ENCODE measurements around the gene SIK3. TPM values are rescaled to one million over a fixed set of nuclear protein-coding genes. Genes with fewer than 3 reads are reported as not detected.

The SIK3 gene
- total RNA-seq, 1 donor from 2014 or later: 24.4 TPM

DNA sequence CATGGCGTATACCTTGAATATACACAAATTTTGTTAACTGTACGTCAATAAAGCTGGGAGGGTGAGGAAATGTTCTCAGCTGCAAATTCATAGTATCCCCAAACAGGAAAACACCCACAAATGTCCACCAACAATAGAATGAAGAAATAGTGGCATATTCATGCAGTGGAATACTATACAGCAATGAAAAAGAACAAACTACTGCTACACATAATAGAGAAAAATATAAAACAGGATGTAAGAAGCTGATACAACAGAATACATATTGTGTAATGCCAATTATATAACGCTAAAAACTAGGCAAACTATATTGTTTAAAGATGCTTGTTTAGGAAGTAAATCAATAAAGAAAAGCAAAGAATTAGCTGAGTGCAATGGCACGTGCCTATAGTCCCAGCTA is 81.5 kb downstream of the SIK3 start:
- Mint-ChIP-seq H3K4me1 (peaks cover 13% of the 10 kb centered on the region), H3K9me3 (no peaks in the 10 kb centered on the region), H3K4me3 (no peak overlapping the region), H3K27ac (no peak overlapping the region), H3K36me3 (peaks cover 1% of the 10 kb centered on the region), H3K27me3 (ENCODE audit: insufficient read depth, low read depth) (peaks cover 2% of the 10 kb centered on the region)
- Histone ChIP-seq H3F3A (ENCODE audit: low read depth) (no peaks in the 10 kb centered on the region), H4K20me1 (ENCODE audit: low read depth) (peaks cover 34% of the 10 kb centered on the region), H3K27ac (no peak overlapping the region), H3K4me3 (no peak overlapping the region), H3K36me3 (peaks cover 4% of the 10 kb centered on the region), H3K9ac (no peak overlapping the region), H3K4me1 (peaks cover 13% of the 10 kb centered on the region), H3K4me2 (no peak overlapping the region), H3K27me3 (no peaks in the 10 kb centered on the region), H3K9me3 (ENCODE audit: low read depth) (peaks cover 4% of the 10 kb centered on the region), H2AFZ (replicated peaks) (no peak overlapping the region), H3K79me2 (ENCODE audit: low read depth) (peaks cover 90% of the 10 kb centered on the region)
- DNase-seq (ENCODE audit: low spot score): no peak
- no peak for TF ChIP-seq EZH2phosphoT487 (IDR thresholded peaks at IDR 0.05)
- TF ChIP-seq EZH2 (IDR thresholded peaks at IDR 0.05): no peak
- TF ChIP-seq, protein P1, sequence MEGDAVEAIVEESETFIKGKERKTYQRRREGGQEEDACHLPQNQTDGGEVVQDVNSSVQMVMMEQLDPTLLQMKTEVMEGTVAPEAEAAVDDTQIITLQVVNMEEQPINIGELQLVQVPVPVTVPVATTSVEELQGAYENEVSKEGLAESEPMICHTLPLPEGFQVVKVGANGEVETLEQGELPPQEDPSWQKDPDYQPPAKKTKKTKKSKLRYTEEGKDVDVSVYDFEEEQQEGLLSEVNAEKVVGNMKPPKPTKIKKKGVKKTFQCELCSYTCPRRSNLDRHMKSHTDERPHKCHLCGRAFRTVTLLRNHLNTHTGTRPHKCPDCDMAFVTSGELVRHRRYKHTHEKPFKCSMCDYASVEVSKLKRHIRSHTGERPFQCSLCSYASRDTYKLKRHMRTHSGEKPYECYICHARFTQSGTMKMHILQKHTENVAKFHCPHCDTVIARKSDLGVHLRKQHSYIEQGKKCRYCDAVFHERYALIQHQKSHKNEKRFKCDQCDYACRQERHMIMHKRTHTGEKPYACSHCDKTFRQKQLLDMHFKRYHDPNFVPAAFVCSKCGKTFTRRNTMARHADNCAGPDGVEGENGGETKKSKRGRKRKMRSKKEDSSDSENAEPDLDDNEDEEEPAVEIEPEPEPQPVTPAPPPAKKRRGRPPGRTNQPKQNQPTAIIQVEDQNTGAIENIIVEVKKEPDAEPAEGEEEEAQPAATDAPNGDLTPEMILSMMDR (IDR thresholded peaks at IDR 0.05): no peak

DNA sequence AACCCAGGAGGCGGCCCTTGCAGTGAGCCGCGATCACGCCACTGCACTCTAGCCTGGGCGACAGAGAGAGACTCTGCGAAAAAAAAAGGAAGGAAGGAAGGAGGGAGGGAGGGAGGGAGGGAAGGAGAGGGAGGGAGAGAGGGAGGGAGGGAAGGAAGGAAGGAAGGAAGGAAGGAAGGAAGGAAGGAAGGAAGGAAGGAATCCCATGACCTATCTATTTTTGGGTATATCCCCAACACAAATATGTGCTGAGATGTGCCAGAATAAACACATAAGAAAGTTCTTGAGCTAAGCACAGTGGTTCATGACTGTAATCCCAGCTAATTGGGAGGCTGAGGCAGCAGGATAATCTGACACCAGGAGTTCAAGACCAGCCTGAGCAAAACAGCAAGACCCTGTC is 82.0 kb downstream of the SIK3 start:
- no peaks in the 10 kb centered on the region for H3F3A ChIP-seq (ENCODE audit: low read depth)
- peaks cover 4% of the 10 kb centered on the region for H3K36me3 ChIP-seq
- DNase-seq (ENCODE audit: low spot score): no peak
- Mint-ChIP-seq H3K4me1 (peaks cover 10% of the 10 kb centered on the region), H3K27me3 (ENCODE audit: insufficient read depth, low read depth) (peaks cover 2% of the 10 kb centered on the region), H3K27ac (no peak overlapping the region), H3K4me3 (no peak overlapping the region), H3K36me3 (peaks cover 1% of the 10 kb centered on the region), H3K9me3 (no peaks in the 10 kb centered on the region)
- no peak for TF ChIP-seq EZH2phosphoT487 (IDR thresholded peaks at IDR 0.05)
- TF ChIP-seq, protein P1 (IDR thresholded peaks at IDR 0.05): no peak
- peaks cover 8% of the 10 kb centered on the region for H3K4me1 ChIP-seq
- H3K9me3 ChIP-seq (ENCODE audit: low read depth): peaks cover 4% of the 10 kb centered on the region
- peaks cover 29% of the 10 kb centered on the region for H4K20me1 ChIP-seq (ENCODE audit: low read depth)
- H3K27ac ChIP-seq: no peak overlapping the region
- no peaks in the 10 kb centered on the region for H3K27me3 ChIP-seq
- no peak overlapping the region for H2AFZ ChIP-seq (replicated peaks)
- H3K4me2 ChIP-seq: no peak overlapping the region
- peaks cover 90% of the 10 kb centered on the region for H3K79me2 ChIP-seq (ENCODE audit: low read depth)
- H3K9ac ChIP-seq: no peak overlapping the region
- no peak overlapping the region for H3K4me3 ChIP-seq

DNA sequence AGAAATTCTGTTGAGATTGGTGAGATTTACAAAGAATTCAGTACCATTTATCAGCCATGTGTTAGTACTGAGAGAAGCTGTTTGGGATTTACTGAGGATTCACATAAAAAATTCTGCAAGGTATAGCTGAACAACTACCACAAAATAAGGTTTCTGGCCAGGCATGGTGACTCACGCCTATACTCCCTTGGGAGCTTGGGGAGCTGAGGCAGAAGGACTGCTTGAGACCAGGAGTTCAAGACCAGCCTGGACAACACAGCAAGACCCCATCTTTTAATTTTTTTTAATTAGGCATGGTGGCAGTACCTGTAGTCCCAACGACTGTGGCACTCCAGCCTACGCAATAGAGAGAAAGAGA is 86.7 kb downstream of the SIK3 start:
- no peaks in the 10 kb centered on the region for H3K9me3 ChIP-seq (ENCODE audit: low read depth)
- H3K79me2 ChIP-seq (ENCODE audit: low read depth): peaks cover 79% of the 10 kb centered on the region
- Mint-ChIP-seq H3K27me3 (ENCODE audit: insufficient read depth, low read depth) (no peaks in the 10 kb centered on the region), H3K9me3 (no peaks in the 10 kb centered on the region), H3K27ac (no peak overlapping the region), H3K36me3 (no peaks in the 10 kb centered on the region), H3K4me1 (peaks cover 5% of the 10 kb centered on the region), H3K4me3 (no peak overlapping the region)
- no peak overlapping the region for H3K4me2 ChIP-seq
- no peak overlapping the region for H2AFZ ChIP-seq (replicated peaks)
- peaks cover 13% of the 10 kb centered on the region for H3K4me1 ChIP-seq
- no peak overlapping the region for H3K9ac ChIP-seq
- no peak for DNase-seq (ENCODE audit: low spot score)
- no peak overlapping the region for H3K4me3 ChIP-seq
- no peaks in the 10 kb centered on the region for H3K36me3 ChIP-seq
- peak overlapping the region; percentile 47 for H3K27ac ChIP-seq
- H3F3A ChIP-seq (ENCODE audit: low read depth): peaks cover 13% of the 10 kb centered on the region
- peaks cover 29% of the 10 kb centered on the region for H4K20me1 ChIP-seq (ENCODE audit: low read depth)
- TF ChIP-seq EZH2 (IDR thresholded peaks at IDR 0.05) (no peak), EZH2phosphoT487 (IDR thresholded peaks at IDR 0.05) (no peak)
- TF ChIP-seq, protein P1 (IDR thresholded peaks at IDR 0.05): no peak
- H3K27me3 ChIP-seq: no peaks in the 10 kb centered on the region

All from neural progenitor cell (in vitro differentiated cells).